ENCODE measurements around the gene SMG1.

Gene SMG1

DNA sequence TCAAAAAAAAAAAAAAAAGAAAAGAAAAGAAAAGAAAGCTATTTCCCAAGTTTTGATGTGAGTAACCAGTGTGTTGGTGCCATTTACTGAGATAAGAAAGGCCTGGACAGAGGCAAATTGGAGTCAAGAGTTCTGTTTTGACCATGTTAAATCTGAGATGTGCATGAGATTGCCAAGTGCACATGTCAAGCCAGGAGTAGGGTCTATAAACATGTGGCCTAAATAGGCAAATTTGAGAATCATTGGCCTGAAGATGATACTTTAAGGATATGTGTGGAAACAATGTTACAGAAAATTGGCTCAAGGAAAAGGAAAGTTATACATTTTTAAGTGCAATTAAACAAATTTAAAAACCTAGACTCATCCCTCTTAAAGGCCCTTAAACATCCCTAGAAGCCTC lies 15.3 kb upstream of the SMG1 start:
- TF ChIP-seq, protein P1, sequence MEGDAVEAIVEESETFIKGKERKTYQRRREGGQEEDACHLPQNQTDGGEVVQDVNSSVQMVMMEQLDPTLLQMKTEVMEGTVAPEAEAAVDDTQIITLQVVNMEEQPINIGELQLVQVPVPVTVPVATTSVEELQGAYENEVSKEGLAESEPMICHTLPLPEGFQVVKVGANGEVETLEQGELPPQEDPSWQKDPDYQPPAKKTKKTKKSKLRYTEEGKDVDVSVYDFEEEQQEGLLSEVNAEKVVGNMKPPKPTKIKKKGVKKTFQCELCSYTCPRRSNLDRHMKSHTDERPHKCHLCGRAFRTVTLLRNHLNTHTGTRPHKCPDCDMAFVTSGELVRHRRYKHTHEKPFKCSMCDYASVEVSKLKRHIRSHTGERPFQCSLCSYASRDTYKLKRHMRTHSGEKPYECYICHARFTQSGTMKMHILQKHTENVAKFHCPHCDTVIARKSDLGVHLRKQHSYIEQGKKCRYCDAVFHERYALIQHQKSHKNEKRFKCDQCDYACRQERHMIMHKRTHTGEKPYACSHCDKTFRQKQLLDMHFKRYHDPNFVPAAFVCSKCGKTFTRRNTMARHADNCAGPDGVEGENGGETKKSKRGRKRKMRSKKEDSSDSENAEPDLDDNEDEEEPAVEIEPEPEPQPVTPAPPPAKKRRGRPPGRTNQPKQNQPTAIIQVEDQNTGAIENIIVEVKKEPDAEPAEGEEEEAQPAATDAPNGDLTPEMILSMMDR (IDR thresholded peaks at IDR 0.05; ENCODE audit: low read length) = no peak
- no peak for TF ChIP-seq EZH2phosphoT487 (IDR thresholded peaks at IDR 0.05; ENCODE audit: low read length)
- TF ChIP-seq EZH2 (optimal IDR thresholded peaks at IDR 0.05; ENCODE audit: low read depth, low read length) = no peak
- no peaks in the 10 kb centered on the region for H3K36me3 ChIP-seq (replicated peaks; ENCODE audit: insufficient read depth, low read length)
- H3K9me2 ChIP-seq (replicated peaks; ENCODE audit: insufficient read depth, low read length) = no peaks in the 10 kb centered on the region
- H2AFZ ChIP-seq (ENCODE audit: low read length) = no peak overlapping the region
- no peaks in the 10 kb centered on the region for H3F3A ChIP-seq (ENCODE audit: insufficient read depth, low read length)
- H3K27me3 ChIP-seq (replicated peaks; ENCODE audit: insufficient read depth, low read length) = no peaks in the 10 kb centered on the region
- DNase-seq = no peak
- H3K79me2 ChIP-seq (ENCODE audit: low read length) = no peaks in the 10 kb centered on the region
- H3K4me2 ChIP-seq (ENCODE audit: low read depth, low read length) = no peak overlapping the region
- no peak overlapping the region for H3K9ac ChIP-seq (ENCODE audit: low read length)
- H3K4me3 ChIP-seq (ENCODE audit: low read length) = no peak overlapping the region
- no peaks in the 10 kb centered on the region for H3K4me1 ChIP-seq (ENCODE audit: low read length)
- no peak overlapping the region for H3K27ac ChIP-seq (ENCODE audit: low read length)
- H3K9me3 ChIP-seq (replicated peaks; ENCODE audit: insufficient read depth, low read length) = no peaks in the 10 kb centered on the region
- no peaks in the 10 kb centered on the region for H4K20me1 ChIP-seq (ENCODE audit: insufficient read depth, low read length)

DNA sequence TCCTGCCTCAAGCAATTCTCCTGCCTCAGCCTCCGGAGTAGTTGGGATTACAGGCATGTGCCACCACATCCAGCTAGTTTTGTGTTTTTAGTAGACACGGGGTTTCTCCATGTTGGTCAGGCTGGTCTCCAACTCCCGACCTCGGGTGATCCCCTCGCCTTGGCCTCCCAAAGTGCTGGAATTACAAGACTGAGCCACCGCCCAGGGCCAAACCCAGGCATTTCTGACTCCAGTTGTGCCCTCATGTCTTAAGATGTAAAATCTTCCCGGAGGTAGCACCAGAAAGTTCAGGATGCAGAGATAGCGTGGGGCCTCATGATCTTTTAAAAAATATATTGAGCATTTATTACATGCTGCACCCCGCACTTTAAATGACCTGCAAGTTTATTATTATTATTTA lies 12.8 kb upstream of the SMG1 start:
- H3K36me3 ChIP-seq (replicated peaks; ENCODE audit: insufficient read depth, low read length) = no peaks in the 10 kb centered on the region
- no peak overlapping the region for H3K4me3 ChIP-seq (ENCODE audit: low read length)
- TF ChIP-seq EZH2 (optimal IDR thresholded peaks at IDR 0.05; ENCODE audit: low read depth, low read length) (no peak), EZH2phosphoT487 (IDR thresholded peaks at IDR 0.05; ENCODE audit: low read length) (no peak)
- TF ChIP-seq, protein P1 (IDR thresholded peaks at IDR 0.05; ENCODE audit: low read length) = no peak
- H3K79me2 ChIP-seq (ENCODE audit: low read length) = no peaks in the 10 kb centered on the region
- no peak overlapping the region for H3K4me2 ChIP-seq (ENCODE audit: low read depth, low read length)
- H2AFZ ChIP-seq (ENCODE audit: low read length) = no peak overlapping the region
- no peaks in the 10 kb centered on the region for H3K9me2 ChIP-seq (replicated peaks; ENCODE audit: insufficient read depth, low read length)
- no peaks in the 10 kb centered on the region for H4K20me1 ChIP-seq (ENCODE audit: insufficient read depth, low read length)
- no peaks in the 10 kb centered on the region for H3K4me1 ChIP-seq (ENCODE audit: low read length)
- H3K27me3 ChIP-seq (replicated peaks; ENCODE audit: insufficient read depth, low read length) = no peaks in the 10 kb centered on the region
- H3K9ac ChIP-seq (ENCODE audit: low read length) = no peak overlapping the region
- H3K27ac ChIP-seq (ENCODE audit: low read length) = no peak overlapping the region
- no peak for DNase-seq
- no peaks in the 10 kb centered on the region for H3F3A ChIP-seq (ENCODE audit: insufficient read depth, low read length)
- no peaks in the 10 kb centered on the region for H3K9me3 ChIP-seq (replicated peaks; ENCODE audit: insufficient read depth, low read length)

DNA sequence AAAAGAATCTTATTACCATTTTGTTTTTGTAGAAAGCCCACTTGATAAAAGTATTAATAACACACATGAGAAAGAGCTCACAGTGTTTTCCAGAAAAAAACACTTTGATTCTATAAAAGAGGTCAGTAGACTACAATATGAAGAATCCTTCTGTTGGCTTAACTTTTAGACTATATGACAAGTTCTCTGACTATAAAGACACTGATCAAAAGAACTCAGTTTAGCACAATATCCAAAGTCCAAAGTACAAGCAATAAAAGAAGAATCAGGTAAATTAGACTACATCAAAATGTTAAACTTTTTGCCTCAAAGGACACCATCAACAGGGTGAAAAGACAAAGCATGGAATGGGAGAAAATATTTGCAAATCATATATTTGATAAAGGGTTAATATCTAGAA lies 11.2 kb upstream of the SMG1 start:
- Histone ChIP-seq H3K9me2 (replicated peaks; ENCODE audit: insufficient read depth, low read length) (no peaks in the 10 kb centered on the region), H3K4me3 (ENCODE audit: low read length) (no peak overlapping the region), H3F3A (ENCODE audit: insufficient read depth, low read length) (no peaks in the 10 kb centered on the region), H3K27ac (ENCODE audit: low read length) (no peak overlapping the region), H3K9me3 (replicated peaks; ENCODE audit: insufficient read depth, low read length) (no peaks in the 10 kb centered on the region), H3K27me3 (replicated peaks; ENCODE audit: insufficient read depth, low read length) (no peaks in the 10 kb centered on the region), H3K36me3 (replicated peaks; ENCODE audit: insufficient read depth, low read length) (no peaks in the 10 kb centered on the region), H3K9ac (ENCODE audit: low read length) (no peak overlapping the region), H3K79me2 (ENCODE audit: low read length) (no peaks in the 10 kb centered on the region), H2AFZ (ENCODE audit: low read length) (no peak overlapping the region), H3K4me2 (ENCODE audit: low read depth, low read length) (no peak overlapping the region), H3K4me1 (ENCODE audit: low read length) (no peaks in the 10 kb centered on the region), H4K20me1 (ENCODE audit: insufficient read depth, low read length) (no peaks in the 10 kb centered on the region)
- no peak for DNase-seq
- TF ChIP-seq, protein P1 (IDR thresholded peaks at IDR 0.05; ENCODE audit: low read length) = no peak
- TF ChIP-seq EZH2phosphoT487 (IDR thresholded peaks at IDR 0.05; ENCODE audit: low read length) = no peak
- TF ChIP-seq EZH2 (optimal IDR thresholded peaks at IDR 0.05; ENCODE audit: low read depth, low read length) = no peak

Measured in MM.1S (cell line).